Heart left ventricle (tissue), 16 donors: ENCODE data around the gene FBXL4. TPM values are rescaled to one million over a fixed set of nuclear protein-coding genes. Genes with fewer than 3 reads are reported as not detected.
A peak's percentile ranks its signal among the peaks of the same experiment; 100 is the strongest.

Experiments used
- ATAC-seq, 4 donors: fragments of 200-7000 bp; cut with Tn5 transposase; one replicate each; pipeline ENCODE4 v1.9.1; 2020 to 2022; ENCODE audit warnings: moderate library complexity in 4 of 4, mild to moderate bottlenecking in 3 of 4, moderate number of reproducible peaks in 1 of 4
- DNase-seq, 5 donors: peaks; one replicate each; pipeline ENCODE4 v3.0.0-alpha.2; 2020
- H3K27ac ChIP-seq, 12 donors: fragments of 200-600 bp; sonication (generic) in 4 of 12; one replicate each; pipeline versions ENCODE4 v1.5.0 to v1.8.0; 2016 to 2022; ENCODE audit warnings: mild to moderate bottlenecking in 2 of 12
- H3K27me3 ChIP-seq, 9 donors: fragments of 200-600 bp; sonication (generic) in 2 of 9; one replicate each; pipeline versions ENCODE4 v1.5.1 to v1.8.0; 2016 to 2022; ENCODE audit warnings: mild to moderate bottlenecking in 3 of 9
- H3K36me3 ChIP-seq, 9 donors: fragments of 200-600 bp; sonication (generic) in 2 of 9; one replicate each; pipeline versions ENCODE4 v1.5.0 to v1.8.0; 2018 to 2022; ENCODE audit warnings: mild to moderate bottlenecking in 2 of 9
- H3K4me1 ChIP-seq, 12 donors: fragments of 200-600 bp; sonication (generic) in 4 of 12; one replicate each; pipeline versions ENCODE4 v1.5.0 to v1.8.0; 2016 to 2022; ENCODE audit warnings: mild to moderate bottlenecking in 3 of 12
- H3K4me3 ChIP-seq, 12 donors: fragments of 200-600 bp; sonication (generic) in 4 of 12; one replicate each; pipeline versions ENCODE4 v1.5.0 to v1.8.0; 2017 to 2022; ENCODE audit warnings: mild to moderate bottlenecking in 9 of 12, moderate library complexity in 4 of 12
- H3K9me3 ChIP-seq, 12 donors: fragments of 200-600 bp; sonication (generic) in 4 of 12; one replicate each; pipeline versions ENCODE4 v1.5.0 to v1.8.0; 2016 to 2022; ENCODE audit warnings: mild to moderate bottlenecking in 1 of 12
- CTCF ChIP-seq, 12 donors: fragments of 200-600 bp; sonication (generic) in 4 of 12; IDR thresholded peaks; one replicate each; pipeline versions ENCODE4 v1.5.0 to v1.8.0; 2018 to 2022; ENCODE audit warnings: antibody characterized with exemption in 12 of 12, mild to moderate bottlenecking in 5 of 12
- POLR2A ChIP-seq, 2 donors: fragments of 450-650 bp; IDR thresholded peaks; one replicate each; pipeline ENCODE4 v1.6.1; 2017; ENCODE audit warnings: antibody characterized with exemption in 2 of 2, mild to moderate bottlenecking in 2 of 2, moderate library complexity in 2 of 2
- WGBS, 4 donors: extraction: QIAGEN DNeasy Blood & Tissue Kit in 2 of 4; methylation state at CpG; one replicate each; pipeline versions ENCODE4 v1.1.5 to v1.1.7; 2013 to 2018; 5-methylcytosine and 5-hydroxymethylcytosine counted together
- intact Hi-C, 10 donors: fragments of 100-400 bp; cut with DNase I; formaldehyde crosslinking; loops; one replicate each; pipeline versions ENCODE4 v1.11.1 to v1.14.2; 2022
- polyA plus RNA-seq, 2 donors: library from polyadenylated mRNA; stranded (reverse); fragments of 200-250 nt; gene quantifications; one replicate each; pipeline ENCODE4 v1.2.3, GENCODE V29; 2013
- total RNA-seq, 9 donors: library from RNA; depleted of rRNA in 2 of 9; stranded (reverse); fragments of >200 nt in 2 of 9; fragmentation: NEBNext Ultra II Directional in 3 of 9; extraction: Animal tissue kit (Norgen Biotek cat#: 25700) in 3 of 9; gene quantifications; one replicate each; pipeline versions ENCODE4 v1.1.0 to v1.2.4, GENCODE V29; 2016 to 2023
- donor health status: ischemic (EF 13 %, LVEDD 7.1; RV severe dilation, severe dysfunction).
- donor health status: healthy with polysubstance abuse.
- donor health status: DM: no; HTN: yes; CAD: no.
- donor health status: DM: no; HTN: no; CAD: no.
- donor health status: ischemic (EF 25% LVEDD 6.9; RV normal size, moderate dysfunction).
- donor health status: ischemic (EF 25% LVEDD 5.7; RV mildly dilated, moderate dysfunction).
- donor health status: healthy.
- donor health status: DM: yes; HTN: yes; CAD: no.
- donor health status: ischemic (EF 35%, LVEDD 5.7; RV mildly dilated, moderate dysfunction).
- donor health status: nonischemic (EF 11% LVEDD 7.7; RV severe dilation, severe dysfunction).
- donor health status: DM: yes; HTN: yes; CAD: no.
- donor health status: PGD.
- donor health status: ischemic (EF 29% LVEDD 5.4; RV normal size, mild dysfunction).
- donor health status: nonischemic (EF 23%, LVEDD 6.1; RV moderate dilation, normal function).

FBXL4 gene
- total and polyA plus RNA-seq, 11 donors = 2.9 to 22.0 (median 15.9) TPM

- H3K4me3 ChIP-seq = peak overlapping the region in 9 of 12 donors; percentile 10 to 34 (median 22)
- WGBS, 4 donors = 8 to 13% (median 11%) methylated on average over 23 to 51 of the region's 51 CpGs
- H3K9me3 ChIP-seq = no peaks in the 10 kb centered on the region
- intact Hi-C loops = loop anchor here in 6 of 10 donors (5.0 to 10.0 kb wide), 4 partner anchors 267 to 1353 kb away; no protein-coding TSS in a partner anchor
- H3K36me3 ChIP-seq = no peaks in the 10 kb centered on the region
- peaks cover 22 to 74% (median 55%) of the 10 kb centered on the region in 9 donors for H3K27me3 ChIP-seq
- TF ChIP-seq POLR2A (IDR thresholded peaks at IDR 0.05) = no peak
- peak in 1 of 12 donors; percentile 15 for TF ChIP-seq CTCF (IDR thresholded peaks at IDR 0.05)
- DNase-seq (no peak), ATAC-seq (peak; percentile 24 to 68 (median 48))
- H3K27ac ChIP-seq = no peak overlapping the region
- peaks cover 0 to 39% (median 22%) of the 10 kb centered on the region in 12 donors for H3K4me1 ChIP-seq
Observed at GRCh38 chr6:98847779-98848538, 99.8 kb downstream of the FBXL4 start.

- H3K36me3 ChIP-seq = no peaks in the 10 kb centered on the region
- no peaks in the 10 kb centered on the region for H3K9me3 ChIP-seq
- H3K27ac ChIP-seq = no peak overlapping the region
- intact Hi-C loops = loop anchor here in 6 of 10 donors (5.0 to 10.0 kb wide), 4 partner anchors 267 to 1353 kb away; no protein-coding TSS in a partner anchor
- no peak for ATAC-seq
- H3K27me3 ChIP-seq = peaks cover 26 to 79% (median 61%) of the 10 kb centered on the region in 9 donors
- TF ChIP-seq CTCF (IDR thresholded peaks at IDR 0.05) (no peak), POLR2A (IDR thresholded peaks at IDR 0.05) (no peak)
- peak overlapping the region in 3 of 12 donors; percentile 21 to 34 (median 32) for H3K4me3 ChIP-seq
- WGBS, 4 donors = 32 to 61% (median 46%) methylated on average over 8 to 11 of the region's 11 CpGs
- no peak for DNase-seq
- peaks cover 0 to 41% (median 22%) of the 10 kb centered on the region in 12 donors for H3K4me1 ChIP-seq
Observed at GRCh38 chr6:98847416-98847778, 100.3 kb downstream of the FBXL4 start.

GRCh38 chr6:98846021-98846380 lies 101.7 kb downstream of the FBXL4 start:
- WGBS, 4 donors = 71 to 82% (median 74%) methylated on average over 3 of the region's 3 CpGs
- DNase-seq (no peak), ATAC-seq (no peak)
- H3K9me3 ChIP-seq = no peaks in the 10 kb centered on the region
- peak overlapping the region in 1 of 12 donors; percentile 40 for H3K4me3 ChIP-seq
- H3K27me3 ChIP-seq = peaks cover 32 to 93% (median 75%) of the 10 kb centered on the region in 9 donors
- no peaks in the 10 kb centered on the region for H3K36me3 ChIP-seq
- intact Hi-C loops = loop anchor here in 6 of 10 donors (5.0 to 10.0 kb wide), 4 partner anchors 269 to 1351 kb away; no protein-coding TSS in a partner anchor
- H3K4me1 ChIP-seq = peaks cover 0 to 43% (median 22%) of the 10 kb centered on the region in 12 donors
- peak in 1 of 12 donors; percentile 3 for TF ChIP-seq CTCF (IDR thresholded peaks at IDR 0.05)
- no peak for TF ChIP-seq POLR2A (IDR thresholded peaks at IDR 0.05)
- no peak overlapping the region for H3K27ac ChIP-seq
